Fibroblast of lung (primary cell): ENCODE measurements around the gene PALLD. TPM values are rescaled to one million over a fixed set of nuclear protein-coding genes. Genes with fewer than 3 reads are reported as not detected.

Experiments used
- DNase-seq, 2 donors: peaks; one replicate each; pipeline versions ENCODE4 v3.0.0 to v3.0.0-alpha.2; 2010; ENCODE audit warnings: low read depth in 2 of 2
- H2AFZ ChIP-seq: 2 replicates; pipeline ENCODE4 v1.5.1; 2012; ENCODE audit warnings: low read length, control low read depth, inconsistent platforms
- H3K27ac ChIP-seq: 2 replicates; pipeline ENCODE4 v1.5.1; 2011; ENCODE audit warnings: low read length, control low read depth; ENCODE audit not compliant: insufficient read depth
- H3K27me3 ChIP-seq: 2 replicates; pipeline ENCODE4 v1.5.1; 2011; ENCODE audit warnings: mild to moderate bottlenecking, low read length; ENCODE audit not compliant: control insufficient read depth, insufficient read depth
- H3K36me3 ChIP-seq: 2 replicates; pipeline ENCODE4 v1.5.1; 2011; ENCODE audit warnings: low read length; ENCODE audit not compliant: control insufficient read depth, insufficient read depth
- H3K4me1 ChIP-seq: 2 replicates; pipeline ENCODE4 v1.5.1; 2011; ENCODE audit warnings: low read length; ENCODE audit not compliant: control insufficient read depth, insufficient read depth; ENCODE audit errors: extremely low read depth
- H3K4me2 ChIP-seq: 2 replicates; pipeline ENCODE4 v1.5.1; 2011; ENCODE audit warnings: low read length, control low read depth; ENCODE audit not compliant: insufficient read depth; ENCODE audit errors: extremely low read depth
- H3K4me3 ChIP-seq, 4 experiments: fragments of 200-600 bp in 1 of 4; sonication (generic) in 1 of 4; replicated peaks in 1 of 4; 2 replicates each; pipeline ENCODE4 v1.5.1; 2011 to 2016; ENCODE audit warnings: low read length in 4 of 4, low read depth in 3 of 4, mild to moderate bottlenecking in 3 of 4, control low read depth in 2 of 4, inconsistent platforms in 1 of 4, mixed read lengths in 1 of 4; ENCODE audit not compliant: insufficient read depth in 1 of 4; ENCODE audit errors: control extremely low read depth in 1 of 4
- H3K79me2 ChIP-seq: 2 replicates; pipeline ENCODE4 v1.5.1; 2012; ENCODE audit warnings: mild to moderate bottlenecking, low read length, inconsistent platforms; ENCODE audit not compliant: control insufficient read depth, insufficient read depth
- H3K9ac ChIP-seq: 2 replicates; pipeline ENCODE4 v1.5.1; 2011; ENCODE audit warnings: mild to moderate bottlenecking, low read length, control low read depth; ENCODE audit not compliant: insufficient read depth
- H3K9me3 ChIP-seq: 2 replicates; pipeline ENCODE4 v1.5.1; 2012; ENCODE audit warnings: low read depth, low read length; ENCODE audit not compliant: control insufficient read depth, insufficient read depth
- H4K20me1 ChIP-seq: 2 replicates; pipeline ENCODE4 v1.5.1; 2011; ENCODE audit warnings: low read length; ENCODE audit not compliant: control insufficient read depth, insufficient read depth; ENCODE audit errors: extremely low read depth
- CTCF ChIP-seq, 2 donors: IDR thresholded peaks in 1 of 2; conservative IDR thresholded peaks in 1 of 2; 1 replicate in 1 of 2; 2 replicates in 1 of 2; pipeline ENCODE4 v1.5.1; 2011 to 2012; ENCODE audit warnings: low read length in 2 of 2, control low read depth in 1 of 2, inconsistent platforms in 1 of 2, low read depth in 1 of 2, mild to moderate bottlenecking in 1 of 2
- EZH2 ChIP-seq: IDR thresholded peaks from 2 replicates; pipeline ENCODE4 v1.5.1; 2012; ENCODE audit warnings: low read length, control low read depth, mild to moderate bottlenecking; ENCODE audit errors: missing control alignments
- polyA plus RNA-seq, 2 donors: library from polyadenylated mRNA; depleted of rRNA in 1 of 2; stranded (reverse) in 1 of 2; unstranded in 1 of 2; fragments of >200 nt; gene quantifications; 2 replicates each; pipeline ENCODE4 v1.2.1, GENCODE V29; 2011 to 2012; ENCODE audit warnings: missing spikeins in 1 of 2
- total RNA-seq: library from RNA; depleted of rRNA; stranded (reverse); fragments of >200 nt; gene quantifications from 2 replicates; pipeline ENCODE4 v1.2.1, GENCODE V29; 2014

PALLD gene
- total and polyA plus RNA-seq, 2 donors (not counting 1 experiment from before 2014, with no cell fraction given) = 200 to 205 TPM

GRCh38 chr4:168461821-168462220 lies 35.0 kb upstream of the PALLD start:
- no peak overlapping the region for H3K27ac ChIP-seq
- H4K20me1 ChIP-seq = no peaks in the 10 kb centered on the region
- peak in 1 of 2 donors; percentile 41 for DNase-seq
- no peak overlapping the region for H2AFZ ChIP-seq
- H3K4me1 ChIP-seq = no peaks in the 10 kb centered on the region
- TF ChIP-seq CTCF (conservative IDR thresholded peaks at IDR 0.05 in 1 of 2, IDR thresholded peaks at IDR 0.05 in 1 of 2; ENCODE audit: low read depth in 1 of 2, low read length in 2 of 2) = no peak
- TF ChIP-seq EZH2 = no peak
- no peak overlapping the region for H3K4me3 ChIP-seq
- no peaks in the 10 kb centered on the region for H3K27me3 ChIP-seq
- H3K9ac ChIP-seq = no peak overlapping the region
- no peaks in the 10 kb centered on the region for H3K79me2 ChIP-seq
- no peaks in the 10 kb centered on the region for H3K9me3 ChIP-seq
- no peaks in the 10 kb centered on the region for H3K36me3 ChIP-seq
- H3K4me2 ChIP-seq = no peak overlapping the region

GRCh38 chr4:168472920-168473319 lies 23.9 kb upstream of the PALLD start:
- Histone ChIP-seq H3K9ac (no peak overlapping the region), H3K9me3 (no peaks in the 10 kb centered on the region), H3K4me3 (no peak overlapping the region), H4K20me1 (no peaks in the 10 kb centered on the region), H3K79me2 (no peaks in the 10 kb centered on the region), H3K27ac (no peak overlapping the region), H2AFZ (no peak overlapping the region), H3K27me3 (no peaks in the 10 kb centered on the region), H3K4me2 (no peak overlapping the region), H3K36me3 (peaks cover 2% of the 10 kb centered on the region), H3K4me1 (no peaks in the 10 kb centered on the region)
- DNase-seq = no peak
- no peak for TF ChIP-seq CTCF (conservative IDR thresholded peaks at IDR 0.05 in 1 of 2, IDR thresholded peaks at IDR 0.05 in 1 of 2; ENCODE audit: low read depth in 1 of 2, low read length in 2 of 2)
- TF ChIP-seq EZH2 = no peak

GRCh38 chr4:168474660-168475320 lies 22.1 kb upstream of the PALLD start:
- Histone ChIP-seq H3K36me3 (peaks cover 2% of the 10 kb centered on the region), H3K4me3 (no peak overlapping the region), H2AFZ (no peak overlapping the region), H3K4me2 (no peak overlapping the region), H3K4me1 (no peaks in the 10 kb centered on the region), H3K9ac (no peak overlapping the region), H3K27ac (no peak overlapping the region), H3K9me3 (no peaks in the 10 kb centered on the region), H4K20me1 (no peaks in the 10 kb centered on the region), H3K79me2 (peaks cover 4% of the 10 kb centered on the region), H3K27me3 (no peaks in the 10 kb centered on the region)
- DNase-seq = no peak
- TF ChIP-seq CTCF (conservative IDR thresholded peaks at IDR 0.05 in 1 of 2, IDR thresholded peaks at IDR 0.05 in 1 of 2; ENCODE audit: low read depth in 1 of 2, low read length in 2 of 2) (no peak), EZH2 (no peak)
